Adipocyte (in vitro differentiated cells): ENCODE results near the gene PLXNA2.

Experiments
- DNase-seq: peaks from one replicate; pipeline ENCODE4 v3.0.0-alpha.2; 2015; ENCODE audit warnings: low read depth
- H3K27me3 ChIP-seq: replicated peaks from 2 replicates; pipeline ENCODE4 v1.7.0; 2013; ENCODE audit warnings: mild to moderate bottlenecking, low read length, moderate library complexity; ENCODE audit not compliant: control insufficient read depth, insufficient read depth
- H3K36me3 ChIP-seq: 2 replicates; pipeline ENCODE4 v1.7.0; 2013; ENCODE audit warnings: low read length, mild to moderate bottlenecking, moderate library complexity; ENCODE audit not compliant: control insufficient read depth, insufficient read depth, severe bottlenecking
- H3K4me1 ChIP-seq: 2 replicates; pipeline ENCODE4 v1.7.0; 2013; ENCODE audit warnings: mild to moderate bottlenecking, low read length, moderate library complexity; ENCODE audit not compliant: control insufficient read depth, insufficient read depth
- H3K4me3 ChIP-seq: 2 replicates; pipeline ENCODE4 v1.7.0; 2013; ENCODE audit warnings: mild to moderate bottlenecking, low read length, moderate library complexity
- H3K9ac ChIP-seq: 2 replicates; pipeline ENCODE4 v1.7.0; 2013; ENCODE audit warnings: mild to moderate bottlenecking, low read length, moderate library complexity
- H3K9me3 ChIP-seq: 2 replicates; pipeline ENCODE4 v1.7.0; 2013; ENCODE audit warnings: mild to moderate bottlenecking, low read length, moderate library complexity; ENCODE audit not compliant: control insufficient read depth

PLXNA2 gene

GRCh38 chr1:207999274-207999915 is 244.8 kb downstream of the PLXNA2 start:
- no peak for DNase-seq
- Histone ChIP-seq H3K4me1 (peaks cover 3% of the 10 kb centered on the region), H3K9ac (no peak overlapping the region), H3K4me3 (no peak overlapping the region), H3K36me3 (no peaks in the 10 kb centered on the region), H3K9me3 (no peaks in the 10 kb centered on the region), H3K27me3 (peaks cover 14% of the 10 kb centered on the region)

GRCh38 chr1:207998691-207999090 is 245.5 kb downstream of the PLXNA2 start:
- Histone ChIP-seq H3K4me1 (peaks cover 3% of the 10 kb centered on the region), H3K27me3 (peaks cover 14% of the 10 kb centered on the region), H3K4me3 (no peak overlapping the region), H3K9ac (no peak overlapping the region), H3K36me3 (no peaks in the 10 kb centered on the region), H3K9me3 (peaks cover 3% of the 10 kb centered on the region)
- no peak for DNase-seq

GRCh38 chr1:207997486-207998268 is 246.5 kb downstream of the PLXNA2 start:
- Histone ChIP-seq H3K4me1 (peaks cover 3% of the 10 kb centered on the region), H3K9ac (no peak overlapping the region), H3K4me3 (no peak overlapping the region), H3K9me3 (peaks cover 3% of the 10 kb centered on the region), H3K27me3 (peaks cover 14% of the 10 kb centered on the region), H3K36me3 (no peaks in the 10 kb centered on the region)
- DNase-seq: peak; percentile 84

- H3K9me3 ChIP-seq: peaks cover 3% of the 10 kb centered on the region
- H3K27me3 ChIP-seq: peaks cover 14% of the 10 kb centered on the region
- DNase-seq: no peak
- H3K4me1 ChIP-seq: peaks cover 3% of the 10 kb centered on the region
- H3K36me3 ChIP-seq: no peaks in the 10 kb centered on the region
- no peak overlapping the region for H3K4me3 ChIP-seq
- H3K9ac ChIP-seq: no peak overlapping the region
These were observed 247.5 kb downstream of the PLXNA2 start for GRCh38 chr1:207996636-207997035.

GRCh38 chr1:207995576-207995975 is 248.6 kb downstream of the PLXNA2 start:
- DNase-seq: no peak
- Histone ChIP-seq H3K9me3 (peaks cover 3% of the 10 kb centered on the region), H3K4me1 (peaks cover 3% of the 10 kb centered on the region), H3K4me3 (no peak overlapping the region), H3K27me3 (peaks cover 18% of the 10 kb centered on the region), H3K36me3 (no peaks in the 10 kb centered on the region), H3K9ac (no peak overlapping the region)

GRCh38 chr1:207993477-207994445 is 250.4 kb downstream of the PLXNA2 start:
- Histone ChIP-seq H3K4me1 (peaks cover 3% of the 10 kb centered on the region), H3K9me3 (peaks cover 3% of the 10 kb centered on the region), H3K27me3 (peaks cover 35% of the 10 kb centered on the region), H3K36me3 (no peaks in the 10 kb centered on the region), H3K9ac (no peak overlapping the region), H3K4me3 (no peak overlapping the region)
- peak; percentile 24 for DNase-seq

- no peak for DNase-seq
- H3K27me3 ChIP-seq: peaks cover 45% of the 10 kb centered on the region
- no peaks in the 10 kb centered on the region for H3K36me3 ChIP-seq
- H3K9me3 ChIP-seq: peaks cover 3% of the 10 kb centered on the region
- H3K9ac ChIP-seq: no peak overlapping the region
- peaks cover 3% of the 10 kb centered on the region for H3K4me1 ChIP-seq
- H3K4me3 ChIP-seq: no peak overlapping the region
These were observed 251.4 kb downstream of the PLXNA2 start for GRCh38 chr1:207992677-207993236.

GRCh38 chr1:207991583-207992026 is 252.6 kb downstream of the PLXNA2 start:
- Histone ChIP-seq H3K4me1 (no peaks in the 10 kb centered on the region), H3K9ac (no peak overlapping the region), H3K4me3 (no peak overlapping the region), H3K9me3 (peaks cover 3% of the 10 kb centered on the region), H3K27me3 (peaks cover 47% of the 10 kb centered on the region), H3K36me3 (no peaks in the 10 kb centered on the region)
- no peak for DNase-seq

- Histone ChIP-seq H3K4me3 (no peak overlapping the region), H3K9me3 (peaks cover 3% of the 10 kb centered on the region), H3K4me1 (no peaks in the 10 kb centered on the region), H3K27me3 (peaks cover 46% of the 10 kb centered on the region), H3K36me3 (no peaks in the 10 kb centered on the region), H3K9ac (no peak overlapping the region)
- DNase-seq: no peak
These were observed 253.2 kb downstream of the PLXNA2 start for GRCh38 chr1:207990876-207991582.

- DNase-seq: no peak
- H3K4me1 ChIP-seq: no peaks in the 10 kb centered on the region
- peaks cover 3% of the 10 kb centered on the region for H3K9me3 ChIP-seq
- H3K27me3 ChIP-seq: peaks cover 40% of the 10 kb centered on the region
- no peak overlapping the region for H3K9ac ChIP-seq
- no peak overlapping the region for H3K4me3 ChIP-seq
- H3K36me3 ChIP-seq: no peaks in the 10 kb centered on the region
These were observed 253.7 kb downstream of the PLXNA2 start for GRCh38 chr1:207990455-207990854.
